Retinal pigment epithelial cell (primary cell): ENCODE measurements around the gene MAL.

Source experiments
- DNase-seq: peaks from one replicate; pipeline ENCODE4 v3.0.0-alpha.2; 2010; ENCODE audit warnings: low read depth
- H3K4me3 ChIP-seq: 2 replicates; pipeline ENCODE4 v1.5.1; 2011; ENCODE audit warnings: mild to moderate bottlenecking, low read length, control low read depth, moderate library complexity
- TF ChIP-seq, protein P1 (sequence below): conservative IDR thresholded peaks from 2 replicates; pipeline ENCODE4 v1.5.1; 2011; ENCODE audit warnings: low read depth, low read length, control low read depth, inconsistent platforms

The MAL gene

DNA sequence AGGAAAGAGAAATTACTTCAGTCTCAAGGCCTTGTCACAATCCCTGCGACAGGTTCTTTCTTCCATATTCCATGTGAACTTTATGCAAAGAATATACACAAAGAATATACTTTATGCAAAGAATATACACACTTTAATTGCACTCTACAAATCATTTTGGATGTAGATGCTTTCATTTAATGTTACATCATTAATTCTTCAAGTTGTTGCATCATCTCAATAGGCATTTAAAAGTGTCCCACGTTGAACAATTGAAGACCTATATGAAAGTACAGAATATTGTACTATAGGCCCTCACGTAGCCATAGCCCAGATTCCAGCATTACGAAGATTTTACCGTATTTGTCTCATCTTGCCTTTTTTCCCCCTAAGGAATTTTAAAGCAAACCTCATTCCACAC, 33.1 kb upstream of the MAL start:
- TF ChIP-seq, protein P1, sequence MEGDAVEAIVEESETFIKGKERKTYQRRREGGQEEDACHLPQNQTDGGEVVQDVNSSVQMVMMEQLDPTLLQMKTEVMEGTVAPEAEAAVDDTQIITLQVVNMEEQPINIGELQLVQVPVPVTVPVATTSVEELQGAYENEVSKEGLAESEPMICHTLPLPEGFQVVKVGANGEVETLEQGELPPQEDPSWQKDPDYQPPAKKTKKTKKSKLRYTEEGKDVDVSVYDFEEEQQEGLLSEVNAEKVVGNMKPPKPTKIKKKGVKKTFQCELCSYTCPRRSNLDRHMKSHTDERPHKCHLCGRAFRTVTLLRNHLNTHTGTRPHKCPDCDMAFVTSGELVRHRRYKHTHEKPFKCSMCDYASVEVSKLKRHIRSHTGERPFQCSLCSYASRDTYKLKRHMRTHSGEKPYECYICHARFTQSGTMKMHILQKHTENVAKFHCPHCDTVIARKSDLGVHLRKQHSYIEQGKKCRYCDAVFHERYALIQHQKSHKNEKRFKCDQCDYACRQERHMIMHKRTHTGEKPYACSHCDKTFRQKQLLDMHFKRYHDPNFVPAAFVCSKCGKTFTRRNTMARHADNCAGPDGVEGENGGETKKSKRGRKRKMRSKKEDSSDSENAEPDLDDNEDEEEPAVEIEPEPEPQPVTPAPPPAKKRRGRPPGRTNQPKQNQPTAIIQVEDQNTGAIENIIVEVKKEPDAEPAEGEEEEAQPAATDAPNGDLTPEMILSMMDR, result no peak
- no peak for DNase-seq

DNA sequence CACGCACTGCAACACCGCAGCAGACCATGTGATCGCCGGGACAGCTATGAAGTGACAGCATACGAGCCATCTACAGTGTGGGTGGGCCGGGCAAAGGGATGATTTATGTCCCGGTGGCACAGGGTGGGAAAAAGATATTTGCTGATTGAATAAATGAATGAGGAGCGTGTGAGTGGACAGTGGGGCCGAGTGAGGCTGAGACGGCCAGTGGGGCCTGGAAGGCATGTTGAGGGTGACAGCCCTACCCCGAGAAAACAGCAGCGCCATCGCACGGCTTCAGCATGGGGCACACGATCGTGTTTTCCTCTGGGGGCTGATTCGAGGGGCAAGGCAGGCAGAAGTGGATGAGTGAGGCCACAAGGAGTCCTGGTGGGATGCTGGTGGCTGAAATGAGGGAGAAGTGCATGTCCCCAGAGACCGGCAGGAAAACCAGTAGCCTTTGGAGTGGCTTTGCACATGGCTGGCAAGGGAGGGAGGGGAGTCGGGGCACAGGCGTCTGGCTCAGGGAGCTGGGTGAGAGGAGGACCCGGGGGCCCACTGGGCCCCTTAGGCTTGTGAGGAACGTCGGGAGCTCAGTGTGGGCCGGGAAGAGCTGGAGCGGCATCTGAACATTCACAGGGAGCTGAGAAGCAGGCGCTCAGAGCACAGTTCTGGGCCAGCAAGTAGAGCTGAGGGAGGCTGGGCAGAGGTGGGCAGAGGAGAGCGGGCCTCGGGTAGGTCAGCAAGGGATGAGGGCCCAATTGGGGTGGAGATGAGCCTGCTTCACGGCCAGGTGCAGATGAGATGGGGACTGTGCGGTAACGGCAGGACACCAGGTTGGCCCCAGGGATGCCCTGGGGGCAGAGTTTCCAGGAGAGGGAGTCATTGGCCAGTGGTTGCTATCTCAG, 32.1 kb upstream of the MAL start:
- TF ChIP-seq, protein P1, result no peak
- H3K4me3 ChIP-seq, result no peak overlapping the region
- DNase-seq, result no peak

More for the DNA sequence above, 33.1 kb upstream of the MAL start:
- H3K4me3 ChIP-seq, result no peak overlapping the region

DNA sequence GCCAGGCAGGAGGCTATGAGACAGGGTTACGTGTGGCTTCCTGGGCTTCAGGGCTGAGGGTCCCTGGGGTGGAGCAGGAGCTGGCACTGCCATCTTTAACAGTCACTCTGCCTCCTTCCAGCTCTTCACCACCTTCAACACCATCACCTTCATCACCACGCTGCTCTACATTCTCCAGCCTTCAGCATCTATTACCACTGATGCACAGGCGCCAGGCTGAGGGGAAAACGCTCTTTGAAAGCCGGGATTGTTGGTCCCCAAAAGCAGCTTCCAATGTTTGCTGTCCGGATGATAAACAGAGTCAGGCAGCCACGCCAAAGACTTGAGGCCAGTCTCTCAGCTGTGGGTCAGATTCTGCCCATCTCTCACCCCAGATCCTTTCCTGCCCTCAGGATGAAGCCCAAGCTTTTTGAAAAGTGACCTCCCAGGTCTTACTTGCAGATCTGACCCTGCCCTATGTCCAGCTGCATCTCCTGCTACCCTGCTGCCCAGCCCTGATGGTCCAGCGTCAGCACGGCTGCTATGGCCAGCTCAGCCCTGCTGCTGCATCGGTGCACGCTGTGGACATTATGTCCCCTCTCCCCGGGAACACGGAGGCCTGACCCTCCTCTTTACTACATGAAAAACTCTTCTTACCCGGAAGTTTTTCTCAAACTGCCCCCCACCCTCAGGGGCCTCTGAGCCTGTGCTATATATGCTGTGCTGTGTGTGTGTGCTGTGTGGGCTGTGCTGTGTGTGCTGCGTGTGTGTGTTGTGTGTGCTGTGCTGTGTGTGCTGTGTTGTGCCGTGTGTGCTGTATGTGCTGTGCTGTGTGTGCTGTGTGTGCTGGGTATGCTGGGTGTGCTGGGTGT, 31.2 kb upstream of the MAL start:
- H3K4me3 ChIP-seq, result no peak overlapping the region
- TF ChIP-seq, protein P1, result no peak
- no peak for DNase-seq

DNA sequence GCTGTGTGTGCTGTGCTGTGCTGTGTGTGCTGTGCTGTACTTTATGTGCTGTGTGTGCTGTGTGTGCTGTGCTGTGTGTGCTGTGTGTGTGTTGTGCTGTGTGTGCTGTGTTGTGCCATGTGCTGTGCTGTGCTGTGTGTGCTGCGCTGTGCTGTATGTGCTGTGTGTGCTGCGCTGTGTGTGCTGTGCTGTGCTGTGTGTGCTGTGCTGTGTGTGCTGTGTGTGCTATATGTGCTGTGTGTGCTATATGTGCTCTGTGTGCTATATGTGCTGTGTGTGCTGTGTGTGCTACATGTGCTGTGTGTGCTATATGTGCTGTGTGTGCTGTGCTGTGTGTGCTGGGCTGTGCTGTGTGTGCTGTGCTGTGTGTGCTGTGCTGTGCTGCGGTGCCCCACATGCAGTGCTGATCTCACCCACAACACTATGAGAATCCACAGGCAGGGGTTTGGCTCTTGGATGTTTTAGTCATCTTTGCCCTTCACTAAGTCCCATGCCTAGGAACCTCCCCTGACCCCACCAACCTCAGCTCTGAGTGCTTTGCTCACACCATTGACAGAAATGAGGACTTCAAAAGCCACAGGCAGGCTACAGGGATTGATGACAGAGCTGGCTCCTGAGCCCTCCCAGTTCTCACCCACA, 30.5 kb upstream of the MAL start:
- TF ChIP-seq, protein P1, result no peak
- no peak overlapping the region for H3K4me3 ChIP-seq
- DNase-seq, result no peak

DNA sequence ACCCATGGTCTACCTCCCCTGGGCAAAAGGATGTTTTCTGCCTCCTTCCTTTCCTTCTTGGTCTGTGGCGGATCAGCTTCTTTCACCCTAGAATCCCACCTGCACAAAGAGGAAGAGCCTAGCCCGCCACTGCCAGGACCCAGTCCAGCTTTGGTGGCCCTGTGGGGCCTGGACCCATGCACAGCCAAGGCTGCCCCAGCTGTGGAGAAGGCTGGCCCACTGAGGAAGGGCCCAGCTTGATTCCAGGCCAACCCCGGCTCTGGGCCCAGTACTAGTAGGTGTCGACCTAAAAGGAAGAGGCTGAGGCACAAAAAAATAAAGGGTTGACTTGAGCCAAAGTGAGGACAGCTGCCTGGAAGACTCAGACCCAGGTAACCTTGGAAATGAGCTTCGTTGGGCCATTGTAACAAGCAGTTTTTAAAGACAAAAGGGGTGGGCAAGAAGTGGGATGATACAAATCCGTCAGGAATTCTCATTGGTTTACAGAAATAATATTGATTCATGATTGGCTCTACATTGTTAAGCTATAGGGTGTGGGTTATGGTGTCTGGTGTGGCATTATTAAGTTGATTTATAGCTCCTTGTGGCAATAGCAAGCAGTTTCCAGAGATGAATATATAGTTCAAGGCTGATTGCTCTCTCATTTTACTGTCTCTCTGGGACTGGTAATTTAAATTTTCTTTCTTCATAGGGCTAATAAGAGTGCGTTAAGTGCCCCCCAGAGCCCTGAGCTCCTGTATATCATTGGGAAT, 29.8 kb upstream of the MAL start:
- H3K4me3 ChIP-seq, result no peak overlapping the region
- no peak for DNase-seq
- TF ChIP-seq, protein P1, result no peak

DNA sequence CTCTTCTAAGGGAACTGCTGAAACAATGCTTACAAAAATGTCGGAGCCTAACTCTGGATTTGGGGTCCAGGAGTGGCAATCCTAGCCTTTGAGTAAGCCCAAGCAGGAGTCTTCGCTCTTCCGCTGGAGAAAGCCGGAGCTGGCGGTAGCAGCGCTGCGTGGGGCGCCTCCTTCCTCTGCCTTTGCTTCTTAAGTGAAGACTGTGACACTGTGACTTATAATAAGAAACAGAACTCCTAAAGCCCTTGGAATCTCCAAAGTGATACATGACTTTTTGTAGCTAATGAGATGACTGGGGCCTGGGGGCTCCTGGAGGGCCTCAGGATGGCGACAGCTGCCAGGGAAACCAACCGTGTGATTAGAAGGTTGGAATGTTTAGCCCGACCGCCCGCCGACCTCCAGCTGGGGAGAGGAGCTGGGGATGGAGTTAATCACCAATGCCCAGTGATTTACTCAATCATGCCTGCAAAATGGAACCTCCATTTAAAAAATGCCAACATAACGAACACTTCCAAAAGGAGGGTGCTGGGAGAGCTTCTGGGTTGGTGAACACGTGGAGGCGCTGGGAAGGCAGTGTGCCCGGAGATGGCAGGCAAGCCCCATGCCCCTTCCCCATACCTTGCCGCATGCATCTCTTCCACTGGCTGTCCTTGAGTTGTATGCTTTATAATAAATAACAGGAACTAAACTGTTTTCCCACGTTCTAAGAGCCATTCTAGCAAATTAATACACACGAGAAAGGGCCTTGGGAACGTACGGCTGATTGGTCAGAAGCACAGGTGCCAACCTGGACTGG, 29.0 kb upstream of the MAL start:
- no peak overlapping the region for H3K4me3 ChIP-seq
- DNase-seq, result no peak
- TF ChIP-seq, protein P1, result no peak
